GM12872 (cell line): ENCODE measurements around the gene ARFGAP3.

Source experiments
- TF ChIP-seq, protein P1 (sequence below): IDR thresholded peaks from 3 replicates; pipeline ENCODE4 v1.5.1; 2011; ENCODE audit warnings: low read depth, mild to moderate bottlenecking, low read length, moderate library complexity; ENCODE audit not compliant: insufficient read depth

Gene ARFGAP3

DNA sequence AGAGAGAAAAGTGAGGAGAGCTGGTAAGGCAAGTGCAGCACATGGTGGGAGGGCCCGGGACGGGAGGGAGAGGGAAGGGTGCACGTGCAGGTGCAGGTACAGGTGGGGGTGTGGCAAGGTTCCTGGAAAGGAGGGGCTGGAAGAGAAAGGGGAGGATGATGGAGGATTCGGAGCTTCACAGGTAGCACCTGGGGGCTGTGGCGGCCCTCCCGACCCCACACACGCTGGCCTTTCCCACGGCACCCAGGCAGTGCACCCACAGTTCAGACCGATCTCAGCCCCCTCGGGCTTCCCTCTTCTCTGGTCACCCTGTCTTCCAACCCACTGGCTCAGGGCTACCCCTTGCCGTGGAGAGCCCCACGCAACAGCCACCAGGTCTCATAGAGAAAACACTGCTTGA lies 69.1 kb downstream of the ARFGAP3 start:
- TF ChIP-seq, protein P1, sequence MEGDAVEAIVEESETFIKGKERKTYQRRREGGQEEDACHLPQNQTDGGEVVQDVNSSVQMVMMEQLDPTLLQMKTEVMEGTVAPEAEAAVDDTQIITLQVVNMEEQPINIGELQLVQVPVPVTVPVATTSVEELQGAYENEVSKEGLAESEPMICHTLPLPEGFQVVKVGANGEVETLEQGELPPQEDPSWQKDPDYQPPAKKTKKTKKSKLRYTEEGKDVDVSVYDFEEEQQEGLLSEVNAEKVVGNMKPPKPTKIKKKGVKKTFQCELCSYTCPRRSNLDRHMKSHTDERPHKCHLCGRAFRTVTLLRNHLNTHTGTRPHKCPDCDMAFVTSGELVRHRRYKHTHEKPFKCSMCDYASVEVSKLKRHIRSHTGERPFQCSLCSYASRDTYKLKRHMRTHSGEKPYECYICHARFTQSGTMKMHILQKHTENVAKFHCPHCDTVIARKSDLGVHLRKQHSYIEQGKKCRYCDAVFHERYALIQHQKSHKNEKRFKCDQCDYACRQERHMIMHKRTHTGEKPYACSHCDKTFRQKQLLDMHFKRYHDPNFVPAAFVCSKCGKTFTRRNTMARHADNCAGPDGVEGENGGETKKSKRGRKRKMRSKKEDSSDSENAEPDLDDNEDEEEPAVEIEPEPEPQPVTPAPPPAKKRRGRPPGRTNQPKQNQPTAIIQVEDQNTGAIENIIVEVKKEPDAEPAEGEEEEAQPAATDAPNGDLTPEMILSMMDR = no peak

DNA sequence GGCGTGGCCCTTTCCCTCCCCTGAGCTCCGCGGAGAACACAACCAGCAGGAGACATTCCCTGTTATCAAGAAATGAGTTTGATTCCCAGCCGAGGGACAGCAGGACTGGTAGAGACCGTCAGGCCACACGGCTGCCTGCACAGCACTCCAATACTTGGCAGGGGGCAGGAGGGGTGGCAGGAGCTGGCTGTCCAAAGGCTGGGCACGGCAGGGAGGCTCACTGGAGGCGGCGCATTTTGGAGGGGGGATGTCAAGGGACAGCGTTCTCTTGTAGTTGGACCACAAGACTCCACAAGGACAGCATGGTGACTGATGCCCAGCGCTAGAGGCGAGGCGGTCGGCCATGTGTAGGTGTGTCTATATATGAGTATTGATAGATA lies 69.7 kb downstream of the ARFGAP3 start:
- TF ChIP-seq, protein P1 = no peak

DNA sequence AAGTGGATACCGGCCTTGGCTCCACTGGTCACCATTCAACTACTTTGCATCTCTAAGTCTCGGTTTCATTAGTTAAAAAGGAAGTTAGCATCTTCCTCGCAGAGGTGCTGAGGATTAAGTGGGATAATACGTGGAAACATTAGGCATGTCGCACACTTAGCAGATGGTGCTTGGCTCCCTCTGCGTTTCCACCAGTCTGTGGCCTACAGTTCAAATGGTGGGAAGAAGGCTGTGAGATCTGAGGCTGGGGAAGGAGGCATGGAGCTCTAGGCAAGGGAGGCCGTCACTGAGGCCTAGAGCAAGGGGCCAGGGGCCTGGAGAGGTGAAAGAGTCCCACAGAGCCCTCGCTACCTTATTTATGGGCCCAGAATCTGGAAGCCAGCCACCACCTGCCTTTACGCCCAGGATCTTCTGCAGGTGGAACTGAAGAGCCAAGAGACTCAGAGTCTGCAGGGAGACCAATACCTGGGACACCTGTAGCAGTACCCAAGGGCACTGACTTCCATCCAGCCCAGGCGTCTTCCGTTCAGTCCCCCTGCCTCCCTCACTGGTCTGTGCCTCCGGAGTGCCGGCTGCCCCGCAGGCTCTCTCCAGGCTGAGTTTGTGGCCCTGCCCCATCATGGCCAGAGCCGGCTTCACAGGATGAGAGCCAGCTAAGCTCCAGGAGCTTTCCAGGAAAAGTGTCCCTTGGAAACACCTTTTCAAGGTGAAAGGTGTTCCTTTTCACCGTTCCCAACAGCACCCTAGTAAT lies 70.3 kb downstream of the ARFGAP3 start:
- TF ChIP-seq, protein P1 = no peak

DNA sequence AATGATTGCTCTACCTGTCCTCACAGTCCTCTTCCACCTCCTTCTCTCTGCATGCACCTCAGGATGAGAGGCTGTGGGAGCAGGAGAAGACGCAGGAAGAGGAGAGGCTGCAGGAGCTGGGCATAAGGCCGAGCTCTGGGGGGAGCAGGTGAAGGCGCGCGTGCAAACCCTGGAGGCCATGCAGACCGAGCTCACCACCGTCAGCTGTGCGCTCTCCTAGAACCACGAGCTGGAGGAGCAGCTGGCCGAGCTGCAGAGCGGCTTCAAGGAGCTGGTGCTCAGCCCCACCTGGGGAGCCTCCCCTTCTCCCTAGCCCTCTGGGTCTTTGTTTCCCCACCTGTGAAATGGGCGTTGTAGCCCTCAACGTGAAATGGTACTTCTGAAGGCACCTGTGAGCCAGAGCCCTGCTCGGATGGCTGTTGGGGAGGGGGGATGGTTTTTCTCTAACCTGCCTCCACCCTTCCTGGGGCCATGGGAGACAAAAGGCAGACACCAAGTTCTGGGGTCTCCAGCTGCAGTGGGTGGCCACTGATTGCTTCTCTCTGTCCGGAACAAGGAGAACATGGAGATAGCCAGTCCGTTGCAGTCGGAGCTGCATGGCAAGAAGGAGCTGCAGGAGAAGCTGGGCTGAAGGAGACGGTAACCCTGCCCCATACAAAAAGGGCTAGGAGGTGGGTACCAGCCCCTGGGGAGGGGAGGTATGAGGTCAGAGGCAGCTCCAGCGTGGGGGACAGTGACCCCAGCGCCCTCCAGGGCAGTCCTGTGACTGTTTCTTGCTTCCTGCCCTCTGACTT lies 71.2 kb downstream of the ARFGAP3 start:
- TF ChIP-seq, protein P1 = no peak

DNA sequence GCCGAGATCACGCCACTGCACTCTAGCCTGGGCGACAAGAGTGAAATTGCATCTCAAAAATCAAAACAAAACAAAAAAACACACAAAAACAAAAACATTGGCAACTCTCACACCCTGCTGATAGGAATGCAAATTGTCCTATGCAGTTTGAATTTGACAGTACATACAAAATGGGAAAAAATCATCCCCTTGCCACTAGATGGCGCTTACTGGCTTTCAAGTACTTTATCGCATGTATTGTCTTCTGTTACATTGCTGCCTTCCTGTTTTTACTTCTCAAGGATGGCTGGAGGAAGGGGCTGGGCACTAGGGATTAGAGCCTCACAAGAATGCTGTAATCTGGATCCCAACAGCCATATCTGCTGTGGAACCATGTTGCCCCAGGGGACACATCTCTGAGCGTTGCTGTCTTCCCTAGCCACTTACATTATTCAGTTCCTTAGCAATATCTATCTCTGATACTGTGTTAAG lies 77.0 kb downstream of the ARFGAP3 start:
- TF ChIP-seq, protein P1 = peak; percentile 80

DNA sequence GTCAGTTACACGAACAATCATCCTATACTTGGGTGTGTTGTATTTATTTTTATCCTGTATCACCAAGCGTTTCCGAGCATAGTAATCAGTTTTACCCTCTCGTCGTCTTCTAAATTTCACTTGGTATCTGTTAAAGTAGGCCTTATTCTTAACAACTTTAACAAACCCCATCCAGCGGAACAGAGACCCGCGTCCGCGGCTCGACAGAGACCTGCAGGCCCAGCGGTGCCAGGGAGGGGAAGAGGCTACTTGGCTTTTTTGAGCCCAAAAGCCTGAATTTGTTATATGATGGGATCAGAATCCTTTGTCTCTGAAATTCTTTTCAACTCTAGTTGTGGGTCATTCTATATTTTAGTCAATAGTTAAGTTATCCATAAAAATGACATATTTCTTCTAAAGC lies 79.9 kb downstream of the ARFGAP3 start:
- TF ChIP-seq, protein P1 = no peak

DNA sequence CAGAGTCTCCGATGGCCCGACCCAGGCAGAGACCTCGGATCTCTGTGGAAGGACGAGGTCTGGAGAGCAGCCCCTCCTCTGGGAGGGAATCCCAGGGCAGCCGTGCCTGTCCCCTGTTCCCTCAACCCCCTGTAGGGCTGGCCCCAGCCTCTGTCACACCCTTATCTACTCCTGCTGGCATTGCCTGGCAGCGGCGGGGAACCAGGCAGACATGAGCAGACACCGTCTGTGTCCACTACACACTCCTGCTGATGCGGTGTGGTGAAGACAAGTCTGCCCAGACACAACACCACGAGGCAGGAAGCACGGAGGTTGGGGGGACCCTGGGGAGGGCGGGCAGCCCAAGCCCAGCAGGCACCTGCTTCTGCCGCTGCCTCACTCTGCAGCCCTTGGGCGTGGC lies 83.9 kb downstream of the ARFGAP3 start:
- TF ChIP-seq, protein P1 = no peak
